Loucy (cell line): ENCODE results near the gene PRKN.
"Not testable (repeated sequence)": the region's sequence is repeated elsewhere in the genome, so short reads cannot be mapped to it uniquely, and the experiment has no call there.

Experiments
- CTCF ChIP-seq: fragments of 200-600 bp; sonication (generic); conservative IDR thresholded peaks from 2 replicates; pipeline ENCODE4 v1.5.1; 2014; ENCODE audit warnings: mild to moderate bottlenecking, antibody characterized with exemption, low read length
- EZH2phosphoT487 ChIP-seq: fragments of 200-600 bp; IDR thresholded peaks from 2 replicates; pipeline ENCODE4 v1.6.1; 2018; ENCODE audit warnings: antibody characterized with exemption, mild to moderate bottlenecking, moderate library complexity, borderline replicate concordance

- TF ChIP-seq CTCF, EZH2phosphoT487: not testable (repeated sequence)
These were observed 1412.9 kb downstream of the PRKN start for GRCh38 chr6:161314541-161315245.
